Astrocyte (in vitro differentiated cells and primary cell): ENCODE data around the gene ZDHHC14.

Experiments used
- EZH2 ChIP-seq: IDR thresholded peaks from 2 replicates; pipeline ENCODE4 v1.6.1; 2012; ENCODE audit warnings: mild to moderate bottlenecking, low read length, inconsistent platforms; ENCODE audit not compliant: insufficient read depth
- TF ChIP-seq, protein P1 (sequence below): IDR thresholded peaks from 2 replicates; pipeline ENCODE4 v1.5.1; 2011; ENCODE audit warnings: low read depth, mild to moderate bottlenecking, inconsistent platforms, low read length, moderate library complexity; ENCODE audit not compliant: insufficient read depth

DNA sequence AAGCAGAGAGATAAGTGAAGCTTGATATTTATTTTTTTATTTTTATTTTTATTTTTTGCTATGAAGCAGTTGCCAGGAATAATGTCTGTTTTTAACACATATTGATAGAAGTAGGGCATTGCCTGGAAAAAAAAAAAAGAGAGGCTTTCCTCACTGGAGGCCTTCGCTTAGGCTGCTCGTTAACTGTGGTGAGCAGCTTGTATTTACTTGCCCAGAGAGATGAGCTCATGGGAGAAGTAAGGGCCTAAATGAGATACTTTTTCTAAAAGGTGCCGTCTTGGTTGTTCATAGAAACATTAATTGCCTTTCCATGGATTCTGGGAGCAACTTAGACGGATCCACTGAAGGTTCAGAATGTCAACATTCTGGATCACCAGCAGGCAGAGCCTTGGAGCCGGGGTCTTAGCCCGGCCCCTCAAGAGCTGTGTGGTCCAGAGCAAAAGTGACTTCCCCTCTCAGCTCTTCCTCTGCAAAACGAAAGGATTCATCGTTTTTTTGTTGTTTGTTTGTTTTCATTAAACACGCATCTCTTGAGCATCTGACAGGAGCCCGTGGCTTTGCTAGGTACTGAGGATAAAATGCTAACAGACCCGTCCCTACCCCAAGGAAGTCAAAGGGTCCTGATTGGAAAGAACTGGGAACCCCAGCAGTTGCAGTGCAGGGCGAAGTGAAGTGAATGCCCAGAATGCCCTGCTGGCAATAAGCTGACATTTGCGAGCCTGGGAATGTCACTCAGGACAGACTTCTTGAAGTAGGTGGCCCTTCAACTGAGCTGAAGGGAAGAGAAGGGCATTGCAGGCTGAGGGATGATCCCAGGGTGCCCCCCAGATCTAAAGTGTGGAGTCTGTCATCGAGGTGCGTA is 138.5 kb downstream of the ZDHHC14 start:
- TF ChIP-seq, protein P1, sequence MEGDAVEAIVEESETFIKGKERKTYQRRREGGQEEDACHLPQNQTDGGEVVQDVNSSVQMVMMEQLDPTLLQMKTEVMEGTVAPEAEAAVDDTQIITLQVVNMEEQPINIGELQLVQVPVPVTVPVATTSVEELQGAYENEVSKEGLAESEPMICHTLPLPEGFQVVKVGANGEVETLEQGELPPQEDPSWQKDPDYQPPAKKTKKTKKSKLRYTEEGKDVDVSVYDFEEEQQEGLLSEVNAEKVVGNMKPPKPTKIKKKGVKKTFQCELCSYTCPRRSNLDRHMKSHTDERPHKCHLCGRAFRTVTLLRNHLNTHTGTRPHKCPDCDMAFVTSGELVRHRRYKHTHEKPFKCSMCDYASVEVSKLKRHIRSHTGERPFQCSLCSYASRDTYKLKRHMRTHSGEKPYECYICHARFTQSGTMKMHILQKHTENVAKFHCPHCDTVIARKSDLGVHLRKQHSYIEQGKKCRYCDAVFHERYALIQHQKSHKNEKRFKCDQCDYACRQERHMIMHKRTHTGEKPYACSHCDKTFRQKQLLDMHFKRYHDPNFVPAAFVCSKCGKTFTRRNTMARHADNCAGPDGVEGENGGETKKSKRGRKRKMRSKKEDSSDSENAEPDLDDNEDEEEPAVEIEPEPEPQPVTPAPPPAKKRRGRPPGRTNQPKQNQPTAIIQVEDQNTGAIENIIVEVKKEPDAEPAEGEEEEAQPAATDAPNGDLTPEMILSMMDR = no peak
- TF ChIP-seq EZH2 = no peak
